DMS114 treated with DMSO at 0.1 percent for 48 hours (cell line): Measurements from ENCODE around the gene UGCG.
"Not testable (repeated sequence)": the region's sequence is repeated elsewhere in the genome, so short reads cannot be mapped to it uniquely, and the experiment has no call there.

Experiments used
- DNase-seq: peaks from one replicate; lab custom pipeline; 2025; ENCODE audit not compliant: unreplicated experiment; lab: John Stamatoyannopoulos, UW

The UGCG gene

GRCh38 chr9:111890334-111890733 lies 6.3 kb upstream of the UGCG start:
- DNase-seq: no peak

GRCh38 chr9:111890867-111891266 lies 5.7 kb upstream of the UGCG start:
- not testable (repeated sequence) for DNase-seq

GRCh38 chr9:111891910-111892499 lies 4.6 kb upstream of the UGCG start:
- no peak for DNase-seq

GRCh38 chr9:111896942-111897600 lies 457 bp downstream of the UGCG start:
- no peak for DNase-seq

- no peak for DNase-seq
Observed at GRCh38 chr9:111897601-111898137, 1.1 kb downstream of the UGCG start.

- DNase-seq: no peak
Observed at GRCh38 chr9:111898331-111899096, 1.9 kb downstream of the UGCG start.

GRCh38 chr9:111900151-111900857 lies 3.7 kb downstream of the UGCG start:
- DNase-seq: no peak

- DNase-seq: no peak
Observed at GRCh38 chr9:111900858-111901612, 4.4 kb downstream of the UGCG start.

GRCh38 chr9:111902391-111903139 lies 6.0 kb downstream of the UGCG start:
- DNase-seq: no peak

GRCh38 chr9:111903535-111903934 lies 6.9 kb downstream of the UGCG start:
- not testable (repeated sequence) for DNase-seq

GRCh38 chr9:111904026-111904425 lies 7.4 kb downstream of the UGCG start:
- no peak for DNase-seq

GRCh38 chr9:111904891-111905291 lies 8.3 kb downstream of the UGCG start:
- DNase-seq: no peak

- DNase-seq: no peak
Observed at GRCh38 chr9:111907147-111907546, 10.5 kb downstream of the UGCG start.

- DNase-seq: no peak
Observed at GRCh38 chr9:111909444-111909843, 12.8 kb downstream of the UGCG start.

GRCh38 chr9:111910428-111910827 lies 13.8 kb downstream of the UGCG start:
- no peak for DNase-seq

- no peak for DNase-seq
Observed at GRCh38 chr9:111913159-111913558, 16.5 kb downstream of the UGCG start.

- DNase-seq: no peak
Observed at GRCh38 chr9:111914749-111915424, 18.3 kb downstream of the UGCG start.

GRCh38 chr9:111915425-111915758 lies 18.8 kb downstream of the UGCG start:
- DNase-seq: no peak

- DNase-seq: no peak
Observed at GRCh38 chr9:111916234-111916645, 19.6 kb downstream of the UGCG start.
